HG03103 (cell line): ENCODE measurements around the gene PTCD3.

Experiments used
- ATAC-seq: cut with Tn5 transposase; IDR thresholded peaks from one replicate; pipeline ENCODE4 v1.9.1; 2021; ENCODE audit warnings: low read depth; ENCODE audit not compliant: unreplicated experiment

PTCD3 gene

DNA sequence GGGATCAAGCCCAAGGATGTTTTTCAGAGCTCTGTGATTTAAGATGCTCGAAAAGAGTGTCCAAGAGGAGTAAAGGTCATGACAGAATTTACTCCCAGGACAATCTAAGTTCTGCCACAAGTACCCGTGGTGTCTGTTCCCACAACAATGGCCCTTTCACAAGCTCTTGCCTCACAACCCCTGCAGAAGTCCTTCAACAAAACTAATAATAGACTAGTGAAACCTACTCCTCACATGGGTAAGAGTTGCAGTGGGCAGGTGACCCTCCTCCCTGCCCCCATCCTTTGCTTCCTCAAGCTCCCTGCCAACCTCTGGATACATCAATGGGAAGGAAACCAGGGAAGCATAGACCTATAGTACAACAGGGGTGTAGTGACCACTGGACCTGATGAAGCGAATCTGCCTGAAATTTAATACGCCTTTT lies 34.9 kb downstream of the PTCD3 start:
- ATAC-seq = no peak

DNA sequence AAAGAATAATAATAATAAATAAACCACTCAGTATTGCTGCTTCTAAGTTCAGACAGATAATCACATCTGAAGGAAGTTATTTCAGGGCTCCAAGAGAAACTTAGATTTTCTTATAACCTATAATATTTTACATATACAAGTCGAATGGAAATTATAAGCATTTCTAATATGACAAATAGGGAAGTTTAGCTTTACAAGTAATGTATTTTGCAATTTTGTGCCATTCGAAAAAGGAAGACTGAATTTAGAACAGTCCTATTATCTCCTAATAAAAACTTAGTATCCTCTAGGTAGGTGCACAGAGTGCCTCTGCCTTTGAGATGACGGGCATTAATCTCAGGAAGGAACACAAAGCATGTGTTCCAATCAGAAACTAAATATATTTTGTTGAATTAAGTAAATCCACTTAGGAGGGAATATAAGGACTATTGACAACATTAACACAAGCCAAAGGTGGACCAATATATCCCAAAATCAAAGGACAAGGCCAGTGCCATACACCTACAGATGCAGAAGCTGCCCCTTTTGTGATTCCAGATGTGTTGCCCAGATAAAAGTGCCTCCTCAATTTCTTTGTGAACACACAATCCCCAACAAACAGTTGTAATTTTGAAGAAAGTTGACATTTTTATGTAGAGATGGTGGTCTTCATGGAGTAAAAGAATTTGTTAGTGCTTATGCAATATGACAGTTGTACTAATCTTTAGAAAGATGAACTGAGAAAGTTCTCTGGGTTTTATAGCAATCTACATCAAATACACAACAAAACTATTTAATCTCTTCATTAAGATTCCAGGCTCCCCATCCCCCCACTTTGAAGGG lies 36.6 kb downstream of the PTCD3 start:
- ATAC-seq = no peak

DNA sequence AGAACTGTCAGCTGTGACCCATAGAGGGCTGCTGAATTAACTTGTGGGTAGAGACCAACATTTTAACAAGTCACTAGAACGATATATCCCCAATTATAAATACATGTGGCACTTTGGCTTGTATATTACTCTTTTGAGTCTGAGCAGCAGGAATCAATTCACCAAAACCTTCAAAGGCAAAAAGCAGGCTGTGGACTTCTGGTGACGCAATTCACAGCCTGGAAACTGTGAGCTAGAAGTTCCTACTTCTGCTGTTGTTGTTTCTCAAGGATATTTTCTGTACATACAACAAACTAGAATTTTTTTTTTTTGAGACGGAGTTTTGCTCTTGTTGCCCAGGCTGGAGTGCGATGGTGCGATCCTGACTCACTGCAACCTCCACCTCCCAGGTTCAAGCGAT lies 37.3 kb downstream of the PTCD3 start:
- ATAC-seq = no peak

DNA sequence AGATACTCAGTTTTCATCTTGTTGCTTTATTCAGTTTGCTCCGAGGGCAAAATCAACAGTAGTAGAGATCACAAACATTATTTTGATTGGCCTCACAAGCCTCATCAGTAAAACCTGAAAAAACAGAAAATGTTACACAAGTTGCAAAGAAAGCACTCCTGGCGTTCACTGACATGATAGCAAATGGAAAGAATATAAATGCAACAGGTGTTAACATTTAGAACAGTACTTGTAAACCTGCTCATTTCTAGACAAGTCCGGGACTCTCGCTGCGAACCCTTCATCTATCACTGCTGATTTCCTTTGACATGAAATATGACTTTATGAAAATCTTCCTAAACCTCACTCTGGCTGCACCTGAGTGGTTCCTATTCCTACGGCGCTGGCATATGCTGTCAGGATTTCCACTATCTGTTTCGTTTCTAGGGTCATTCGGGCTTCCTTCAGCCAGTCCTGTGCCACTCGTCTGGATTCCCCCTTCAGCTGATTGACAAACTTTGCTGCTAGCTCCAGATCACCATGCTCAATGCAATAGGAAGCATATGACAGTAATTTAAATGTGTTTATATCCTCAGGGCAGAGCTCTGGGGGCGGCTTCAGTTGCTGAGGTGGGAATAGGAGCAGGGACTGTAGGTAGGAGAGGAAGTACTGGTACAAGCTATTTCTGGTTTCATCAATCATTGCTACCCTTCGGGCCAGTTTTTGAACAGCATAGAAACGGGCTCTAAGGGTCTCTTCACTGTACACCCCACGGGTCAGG lies 38.1 kb downstream of the PTCD3 start:
- no peak for ATAC-seq

DNA sequence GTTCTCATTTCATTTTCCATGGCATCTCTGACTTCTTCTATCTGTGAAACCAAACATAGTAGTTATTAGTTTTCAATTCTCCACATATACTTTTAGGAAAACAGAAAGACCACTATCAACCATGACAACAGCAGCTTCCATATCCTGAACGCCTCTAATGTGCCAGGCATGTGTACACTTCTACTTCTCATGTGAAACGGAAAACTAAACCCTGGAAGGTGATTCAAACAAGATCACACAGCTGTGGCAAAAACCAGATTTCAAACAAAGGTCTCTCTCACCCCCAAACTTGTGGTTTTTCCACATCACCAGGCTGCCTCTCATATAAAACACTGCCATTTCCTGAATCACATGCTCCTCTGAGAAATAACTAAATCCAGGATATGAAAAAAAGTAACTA lies 41.8 kb downstream of the PTCD3 start:
- no peak for ATAC-seq

DNA sequence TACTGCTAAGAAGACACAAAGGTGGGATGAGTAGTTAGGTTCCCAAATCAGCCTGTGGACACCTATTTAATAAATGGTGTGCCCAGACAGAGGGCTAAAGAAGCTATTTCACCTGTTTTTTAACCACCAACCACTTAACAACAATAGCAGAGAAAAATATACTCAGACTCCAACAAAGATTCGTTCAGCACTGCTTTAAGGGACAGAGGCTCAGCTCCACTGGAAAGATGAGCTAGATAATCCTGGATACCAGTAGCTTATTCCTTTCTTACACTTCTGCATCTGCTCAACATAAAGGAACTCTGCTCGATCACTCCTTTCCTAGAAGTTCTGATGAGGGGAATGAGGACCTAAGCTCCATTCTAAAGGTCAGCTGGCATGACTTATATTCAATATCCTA lies 44.5 kb downstream of the PTCD3 start:
- no peak for ATAC-seq

DNA sequence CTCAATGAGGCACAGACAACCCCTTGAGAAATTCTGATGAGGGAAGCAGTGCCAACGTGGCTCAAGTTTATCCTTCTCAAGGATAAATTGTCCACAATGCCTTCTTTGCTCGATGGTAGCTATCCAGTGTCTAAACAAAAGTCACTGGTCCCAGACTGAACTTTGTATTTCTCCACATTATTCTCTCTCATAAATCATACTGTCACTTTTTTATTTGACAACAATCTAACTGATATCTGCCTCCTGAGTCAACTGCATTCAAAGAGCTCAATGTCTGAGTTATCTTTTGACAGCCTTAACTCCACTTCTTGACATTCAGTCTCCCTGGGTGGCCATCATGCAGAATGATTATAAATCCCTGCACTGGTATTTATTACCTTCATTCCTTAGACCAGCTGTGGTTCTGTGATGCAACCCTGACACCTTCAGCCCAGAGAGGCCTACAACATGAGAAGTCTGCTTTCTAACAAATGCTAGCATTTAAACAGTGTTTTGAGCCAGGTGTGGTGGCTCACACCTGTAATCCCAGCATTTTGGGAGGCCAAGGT lies 51.0 kb downstream of the PTCD3 start:
- no peak for ATAC-seq

DNA sequence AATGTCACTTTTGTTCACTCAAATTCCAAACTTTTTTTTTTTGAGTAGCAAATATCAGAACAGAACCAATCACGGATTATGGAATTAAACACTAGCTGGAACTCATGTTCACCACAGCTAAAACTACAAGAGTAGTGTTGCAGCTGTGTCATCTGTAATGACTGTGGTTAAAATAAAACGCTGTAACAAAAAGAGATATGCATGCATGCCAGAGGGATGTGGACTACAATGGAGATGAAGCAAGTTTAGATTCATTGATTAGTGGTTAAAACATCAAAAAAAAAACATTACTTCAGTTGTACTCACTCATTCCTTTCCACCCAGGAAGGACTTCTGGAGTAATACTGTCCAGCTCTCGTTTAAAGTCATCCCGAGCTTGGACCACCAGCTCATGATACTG lies 52.3 kb downstream of the PTCD3 start:
- no peak for ATAC-seq

DNA sequence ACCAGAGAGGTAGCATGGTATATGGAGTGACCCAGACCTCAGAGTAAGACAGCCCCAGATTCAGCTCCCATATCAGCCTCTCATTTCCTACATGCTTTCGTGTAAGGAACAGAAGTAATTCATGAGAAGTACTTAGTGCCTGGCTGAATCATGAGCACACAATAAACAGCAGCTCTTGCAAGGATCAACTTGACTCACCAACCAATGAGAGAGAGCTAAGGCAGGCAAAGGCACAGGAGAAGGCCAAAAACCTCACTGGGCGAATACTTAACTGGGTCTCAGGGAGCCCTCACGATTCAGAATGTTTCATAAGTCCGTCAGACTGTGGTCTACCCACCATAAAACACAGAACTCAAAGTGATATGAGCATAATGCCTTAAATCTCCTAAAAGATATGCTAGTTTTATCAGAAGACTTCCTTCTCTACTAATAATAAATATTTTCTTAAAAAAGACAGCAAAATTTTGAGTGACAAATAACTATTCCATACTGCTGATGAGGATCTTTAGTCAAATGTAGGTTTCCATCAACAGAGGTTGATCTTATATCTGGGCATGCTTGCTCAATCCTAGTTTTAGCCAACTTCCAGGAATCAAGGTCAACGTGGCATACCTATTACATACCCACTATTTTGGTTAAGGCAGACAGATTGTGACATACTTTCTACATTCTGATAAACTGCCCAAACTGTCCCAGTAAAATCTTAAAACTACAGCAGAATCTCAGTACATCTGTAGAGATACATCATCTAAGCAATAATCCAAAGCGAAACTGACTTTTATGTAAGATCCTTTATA lies 54.3 kb downstream of the PTCD3 start:
- no peak for ATAC-seq

DNA sequence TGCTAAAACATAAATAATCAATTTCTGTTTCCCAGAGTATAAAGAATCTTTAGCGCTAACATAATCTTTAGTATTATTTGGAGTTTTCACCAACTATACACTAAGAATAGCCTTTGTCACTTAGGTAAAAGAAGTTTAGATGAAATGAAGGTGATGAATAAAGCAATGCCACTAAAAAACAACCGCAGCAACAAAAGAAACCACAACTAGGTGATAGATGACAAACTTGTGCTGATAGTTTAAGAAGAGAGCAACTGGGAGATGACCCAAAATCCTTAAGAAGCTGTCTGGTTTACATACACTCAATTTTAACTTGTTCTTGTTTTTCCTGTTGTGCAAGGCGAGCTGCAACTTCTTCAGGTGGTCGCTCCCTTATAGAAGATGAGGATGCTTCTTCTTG lies 64.4 kb downstream of the PTCD3 start:
- ATAC-seq = no peak

DNA sequence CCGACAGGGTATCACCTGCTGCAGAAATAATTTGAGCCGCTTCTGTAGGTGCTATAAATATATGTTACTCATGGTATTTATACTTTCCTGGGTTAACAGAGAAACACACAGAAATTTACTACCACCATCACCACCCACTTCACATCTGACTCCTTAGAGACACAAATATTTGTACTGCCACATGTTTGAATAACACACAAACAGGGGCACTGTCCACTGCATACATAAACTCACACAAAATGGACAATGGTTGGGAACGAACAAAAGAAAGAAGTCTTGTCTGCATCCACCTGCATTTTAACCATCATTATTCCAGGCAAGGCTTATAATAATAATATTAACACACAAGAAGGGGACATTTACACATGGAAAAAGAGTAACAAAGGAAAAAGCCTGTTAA lies 65.3 kb downstream of the PTCD3 start:
- ATAC-seq = no peak

DNA sequence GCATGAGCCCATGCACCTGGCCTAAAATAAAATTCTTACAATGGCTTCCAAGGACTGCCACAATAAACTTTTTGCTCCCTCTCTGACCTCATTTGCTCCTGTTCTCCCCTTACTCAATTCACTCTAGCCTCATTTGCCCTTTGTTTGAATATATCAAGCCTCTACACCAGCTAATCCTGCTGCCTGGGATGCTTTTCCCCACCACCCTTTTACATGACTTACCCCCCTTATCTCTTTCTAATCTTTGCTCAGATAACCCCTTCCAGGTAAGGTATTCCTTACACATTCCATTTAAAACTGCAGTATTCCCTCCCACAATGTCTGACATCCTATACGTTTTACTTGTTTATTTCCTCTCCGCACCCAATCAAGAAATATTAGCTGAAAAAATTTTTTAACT lies 66.6 kb downstream of the PTCD3 start:
- no peak for ATAC-seq

DNA sequence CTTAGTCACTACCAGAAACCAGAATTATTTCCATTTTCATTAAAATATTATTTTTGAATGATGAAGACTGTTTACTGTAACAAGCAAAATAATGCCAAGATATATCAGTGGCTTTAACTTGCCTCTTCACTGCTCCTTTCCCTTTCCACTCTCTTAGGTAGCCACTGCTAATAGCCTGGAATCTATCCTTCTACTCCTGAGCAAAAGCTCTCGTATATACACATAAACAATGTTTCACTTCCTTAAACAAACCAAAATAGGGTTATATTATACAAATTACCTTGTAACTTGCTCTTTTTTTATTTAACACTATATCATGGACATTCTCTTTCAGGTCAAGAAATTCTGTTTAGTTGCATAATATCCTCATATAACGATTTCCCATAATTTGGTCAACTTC lies 68.4 kb downstream of the PTCD3 start:
- no peak for ATAC-seq

DNA sequence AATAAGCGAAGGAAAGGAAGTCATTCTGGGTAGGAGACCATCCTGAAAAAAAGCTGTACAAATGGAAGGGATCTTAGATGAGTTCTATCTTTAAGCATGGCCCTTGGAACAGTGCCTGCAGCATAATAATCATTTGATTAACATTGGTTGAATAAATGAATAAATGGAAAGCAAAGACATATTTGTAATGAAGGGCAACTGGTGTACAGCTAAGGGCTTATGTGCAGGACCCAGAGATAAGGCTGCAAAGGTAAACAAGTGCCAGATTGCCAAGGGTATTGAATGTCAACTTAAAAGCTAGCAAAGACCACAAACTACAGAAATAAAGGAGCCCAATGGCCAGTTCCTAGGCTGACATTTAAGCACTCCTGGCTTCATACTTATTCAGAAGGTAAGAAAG lies 69.8 kb downstream of the PTCD3 start:
- no peak for ATAC-seq

DNA sequence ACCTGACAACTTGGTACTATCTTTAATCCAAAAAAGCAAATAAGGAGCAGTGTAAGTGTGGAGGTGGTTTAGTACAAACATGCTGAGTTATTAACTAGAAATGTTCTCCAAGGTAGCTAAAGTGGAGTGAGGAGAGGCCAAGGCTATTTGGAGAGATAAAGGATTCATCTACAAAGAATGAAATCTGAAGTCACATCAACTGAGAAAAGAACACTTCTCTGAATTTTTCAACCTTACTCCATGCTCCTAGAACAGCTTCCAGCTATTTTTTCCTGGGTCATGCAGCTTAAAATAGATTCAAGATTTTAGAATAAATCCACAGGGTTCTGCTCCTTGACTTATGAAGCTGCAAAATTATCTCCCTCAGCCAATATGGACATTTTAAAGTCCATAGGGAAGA lies 70.6 kb downstream of the PTCD3 start:
- ATAC-seq = no peak

DNA sequence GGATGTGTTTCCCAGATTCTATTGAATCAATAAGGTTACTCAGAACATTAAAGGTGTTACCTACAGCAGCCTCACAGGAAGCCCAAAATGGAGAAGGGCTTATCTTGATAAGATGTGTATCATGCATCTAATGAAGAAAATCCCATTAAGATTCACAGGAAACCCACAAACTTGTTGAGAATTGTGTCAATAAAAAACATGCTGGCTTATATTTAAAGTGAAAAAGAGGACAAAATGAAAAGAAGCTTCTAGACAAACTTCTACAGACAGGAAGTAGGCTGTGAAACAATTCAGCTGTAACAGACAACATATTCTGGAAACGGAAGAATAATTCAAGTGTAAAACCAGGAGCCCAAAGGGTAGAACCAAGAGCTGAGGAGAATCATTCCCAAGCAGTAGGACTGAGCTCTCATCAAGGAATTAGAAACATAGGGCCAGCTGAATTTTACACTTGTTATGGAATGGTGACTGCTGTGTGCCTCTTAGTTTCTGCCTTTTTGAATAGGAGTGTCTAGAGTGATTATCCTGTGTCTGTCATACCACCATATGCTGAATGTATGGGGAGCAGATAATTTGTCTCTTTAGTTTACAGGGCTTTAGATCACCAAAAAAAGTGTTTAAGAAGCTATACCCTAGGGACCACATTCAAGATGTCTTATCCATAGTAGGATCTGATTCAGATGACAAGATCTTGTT lies 79.6 kb downstream of the PTCD3 start:
- ATAC-seq = no peak

DNA sequence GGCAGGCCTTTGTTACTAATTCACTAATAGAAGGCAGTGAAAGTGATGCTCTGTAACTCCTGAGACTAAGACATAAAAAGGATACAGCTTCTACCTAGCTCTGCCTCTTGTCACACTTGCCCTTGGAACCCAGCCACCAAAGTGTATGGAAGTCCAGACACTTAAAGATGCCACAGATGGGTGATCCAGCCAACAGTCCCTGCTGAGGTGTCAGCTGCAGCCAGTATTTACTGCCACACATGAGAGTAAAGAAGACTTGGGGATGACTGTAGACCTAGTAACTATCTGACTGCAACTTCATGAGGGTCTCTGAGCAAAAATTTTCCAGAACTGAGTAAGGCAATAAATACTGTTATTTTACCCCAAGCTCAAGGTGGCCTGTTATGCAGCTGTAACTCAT lies 80.4 kb downstream of the PTCD3 start:
- ATAC-seq = no peak

DNA sequence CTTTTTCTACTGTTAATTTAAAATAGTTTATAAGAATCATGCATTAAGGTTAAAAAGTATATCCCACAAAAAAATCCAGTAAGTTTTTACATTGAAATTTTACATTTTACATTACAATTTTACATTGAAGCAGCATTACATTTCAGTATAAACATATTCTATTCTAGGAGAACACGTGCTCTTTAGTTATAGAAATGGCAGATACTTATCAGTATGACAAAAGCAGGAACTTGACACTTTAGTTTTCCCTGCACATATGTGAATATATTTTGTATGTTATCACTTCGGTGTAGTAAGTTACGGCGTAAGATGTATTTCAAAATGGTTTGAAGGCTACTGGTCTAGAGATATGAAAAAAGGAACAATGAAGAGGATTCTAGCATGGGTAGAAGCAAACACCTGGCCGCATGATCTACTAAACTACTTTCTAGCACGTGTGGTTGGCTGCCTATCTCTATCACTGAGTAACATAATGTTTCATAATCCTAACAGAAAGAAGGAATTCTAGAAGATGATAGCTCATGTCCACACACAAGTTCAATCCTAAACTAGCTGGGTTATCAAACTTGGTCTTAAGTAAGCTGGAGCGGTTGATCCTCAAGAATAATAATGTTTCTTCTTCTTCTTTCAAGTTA lies 83.9 kb downstream of the PTCD3 start:
- ATAC-seq = no peak
